Astrocyte (in vitro differentiated cells and primary cell): ENCODE results near the gene PTPRN2. TPM values are rescaled to one million over a fixed set of nuclear protein-coding genes. Genes with fewer than 3 reads are reported as not detected.

Source experiments
- DNase-seq: peaks from one replicate; pipeline ENCODE4 v3.0.0-alpha.2; 2010; ENCODE audit warnings: low read depth
- FAIRE-seq: peaks from 2 replicates; lab custom pipeline; 2011; peaks lifted over from hg19 to GRCh38; lab: Jason Lieb, UNC
- H2AFZ ChIP-seq: 2 replicates; pipeline ENCODE4 v1.6.0; 2012; ENCODE audit warnings: low read depth, low read length, inconsistent platforms
- H3K27ac ChIP-seq: 2 replicates; pipeline ENCODE4 v1.5.1; 2011; ENCODE audit warnings: low read depth, low read length, inconsistent platforms
- H3K27me3 ChIP-seq: 2 replicates; pipeline ENCODE4 v1.6.0; 2011; ENCODE audit warnings: low read length, inconsistent platforms; ENCODE audit not compliant: insufficient read depth
- H3K36me3 ChIP-seq: 2 replicates; pipeline ENCODE4 v1.5.1; 2011; ENCODE audit warnings: low read length, inconsistent platforms; ENCODE audit not compliant: insufficient read depth
- H3K4me1 ChIP-seq: 2 replicates; pipeline ENCODE4 v1.5.1; 2011; ENCODE audit warnings: low read length, inconsistent platforms; ENCODE audit not compliant: insufficient read depth
- H3K4me2 ChIP-seq: 2 replicates; pipeline ENCODE4 v1.6.0; 2012; ENCODE audit warnings: low read length, inconsistent platforms
- H3K4me3 ChIP-seq: 2 replicates; pipeline ENCODE4 v1.5.1; 2011; ENCODE audit warnings: low read depth, mild to moderate bottlenecking, low read length, inconsistent platforms; ENCODE audit not compliant: insufficient read depth
- H3K79me2 ChIP-seq: 2 replicates; pipeline ENCODE4 v1.6.0; 2012; ENCODE audit warnings: mild to moderate bottlenecking, low read length, inconsistent platforms; ENCODE audit not compliant: insufficient read depth
- H3K9ac ChIP-seq: 2 replicates; pipeline ENCODE4 v1.6.0; 2012; ENCODE audit warnings: mild to moderate bottlenecking, low read length, inconsistent platforms
- H3K9me3 ChIP-seq: 2 replicates; pipeline ENCODE4 v1.5.1; 2012; ENCODE audit warnings: low read depth, mild to moderate bottlenecking, low read length, inconsistent platforms; ENCODE audit not compliant: insufficient read depth
- H4K20me1 ChIP-seq: 2 replicates; pipeline ENCODE4 v1.6.0; 2012; ENCODE audit warnings: low read length, inconsistent platforms; ENCODE audit not compliant: insufficient read depth
- H3K27ac Mint-ChIP-seq: one replicate; pipeline ENCODE4 v1.8.0; 2021; ENCODE audit warnings: mild to moderate bottlenecking, mixed read lengths; ENCODE audit not compliant: unreplicated experiment
- H3K27me3 Mint-ChIP-seq: one replicate; pipeline ENCODE4 v1.8.0; 2021; ENCODE audit warnings: low read depth, mixed read lengths; ENCODE audit not compliant: unreplicated experiment
- H3K36me3 Mint-ChIP-seq: one replicate; pipeline ENCODE4 v1.8.0; 2021; ENCODE audit warnings: low read depth, mixed read lengths; ENCODE audit not compliant: unreplicated experiment
- H3K4me1 Mint-ChIP-seq: one replicate; pipeline ENCODE4 v1.8.0; 2021; ENCODE audit warnings: low read depth, mixed read lengths; ENCODE audit not compliant: unreplicated experiment
- H3K4me3 Mint-ChIP-seq: one replicate; pipeline ENCODE4 v1.8.0; 2021; ENCODE audit warnings: mild to moderate bottlenecking, moderate library complexity, mixed read lengths; ENCODE audit not compliant: unreplicated experiment
- H3K9me3 Mint-ChIP-seq: one replicate; pipeline ENCODE4 v1.8.0; 2021; ENCODE audit warnings: mild to moderate bottlenecking, mixed read lengths; ENCODE audit not compliant: unreplicated experiment
- EZH2 ChIP-seq: IDR thresholded peaks from 2 replicates; pipeline ENCODE4 v1.6.1; 2012; ENCODE audit warnings: mild to moderate bottlenecking, low read length, inconsistent platforms; ENCODE audit not compliant: insufficient read depth
- total RNA-seq: library from RNA; stranded (reverse); gene quantifications from 2 replicates; pipeline ENCODE4 v1.2.1, GENCODE V29; 2021
- TF ChIP-seq, protein P1 (sequence below): IDR thresholded peaks from 2 replicates; pipeline ENCODE4 v1.5.1; 2011; ENCODE audit warnings: low read depth, mild to moderate bottlenecking, inconsistent platforms, low read length, moderate library complexity; ENCODE audit not compliant: insufficient read depth

PTPRN2 gene
- total RNA-seq, 1 donor from 2014 or later, result 0.09 TPM

DNA sequence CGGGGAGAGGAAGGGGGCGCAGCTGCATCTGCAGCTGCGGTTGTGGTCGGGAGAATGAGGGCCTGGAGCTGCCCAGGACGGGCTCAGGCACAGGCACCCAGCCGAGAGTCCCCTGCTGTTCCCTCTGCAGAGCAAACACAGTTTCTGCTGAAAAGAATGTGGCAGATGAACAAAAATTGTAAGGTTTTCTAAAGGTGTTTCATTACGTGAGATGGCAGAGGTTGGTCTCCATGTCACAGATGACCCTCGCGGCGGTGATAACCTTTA, 794.6 kb downstream of the PTPRN2 start:
- no peak overlapping the region for H3K4me3 ChIP-seq
- Mint-ChIP-seq H3K36me3 (no peaks in the 10 kb centered on the region), H3K4me1 (no peaks in the 10 kb centered on the region), H3K27me3 (no peaks in the 10 kb centered on the region), H3K4me3 (no peak overlapping the region), H3K9me3 (peaks cover 21% of the 10 kb centered on the region), H3K27ac (no peak overlapping the region)
- H3K4me2 ChIP-seq, result no peak overlapping the region
- H4K20me1 ChIP-seq, result no peaks in the 10 kb centered on the region
- no peaks in the 10 kb centered on the region for H3K27me3 ChIP-seq
- no peaks in the 10 kb centered on the region for H3K36me3 ChIP-seq
- FAIRE-seq, result no peak
- H3K9me3 ChIP-seq, result no peaks in the 10 kb centered on the region
- TF ChIP-seq, protein P1, sequence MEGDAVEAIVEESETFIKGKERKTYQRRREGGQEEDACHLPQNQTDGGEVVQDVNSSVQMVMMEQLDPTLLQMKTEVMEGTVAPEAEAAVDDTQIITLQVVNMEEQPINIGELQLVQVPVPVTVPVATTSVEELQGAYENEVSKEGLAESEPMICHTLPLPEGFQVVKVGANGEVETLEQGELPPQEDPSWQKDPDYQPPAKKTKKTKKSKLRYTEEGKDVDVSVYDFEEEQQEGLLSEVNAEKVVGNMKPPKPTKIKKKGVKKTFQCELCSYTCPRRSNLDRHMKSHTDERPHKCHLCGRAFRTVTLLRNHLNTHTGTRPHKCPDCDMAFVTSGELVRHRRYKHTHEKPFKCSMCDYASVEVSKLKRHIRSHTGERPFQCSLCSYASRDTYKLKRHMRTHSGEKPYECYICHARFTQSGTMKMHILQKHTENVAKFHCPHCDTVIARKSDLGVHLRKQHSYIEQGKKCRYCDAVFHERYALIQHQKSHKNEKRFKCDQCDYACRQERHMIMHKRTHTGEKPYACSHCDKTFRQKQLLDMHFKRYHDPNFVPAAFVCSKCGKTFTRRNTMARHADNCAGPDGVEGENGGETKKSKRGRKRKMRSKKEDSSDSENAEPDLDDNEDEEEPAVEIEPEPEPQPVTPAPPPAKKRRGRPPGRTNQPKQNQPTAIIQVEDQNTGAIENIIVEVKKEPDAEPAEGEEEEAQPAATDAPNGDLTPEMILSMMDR, result no peak
- TF ChIP-seq EZH2, result no peak
- H2AFZ ChIP-seq, result no peak overlapping the region
- H3K27ac ChIP-seq, result no peak overlapping the region
- DNase-seq, result no peak
- no peak overlapping the region for H3K9ac ChIP-seq
- no peaks in the 10 kb centered on the region for H3K4me1 ChIP-seq
- H3K79me2 ChIP-seq, result no peaks in the 10 kb centered on the region

DNA sequence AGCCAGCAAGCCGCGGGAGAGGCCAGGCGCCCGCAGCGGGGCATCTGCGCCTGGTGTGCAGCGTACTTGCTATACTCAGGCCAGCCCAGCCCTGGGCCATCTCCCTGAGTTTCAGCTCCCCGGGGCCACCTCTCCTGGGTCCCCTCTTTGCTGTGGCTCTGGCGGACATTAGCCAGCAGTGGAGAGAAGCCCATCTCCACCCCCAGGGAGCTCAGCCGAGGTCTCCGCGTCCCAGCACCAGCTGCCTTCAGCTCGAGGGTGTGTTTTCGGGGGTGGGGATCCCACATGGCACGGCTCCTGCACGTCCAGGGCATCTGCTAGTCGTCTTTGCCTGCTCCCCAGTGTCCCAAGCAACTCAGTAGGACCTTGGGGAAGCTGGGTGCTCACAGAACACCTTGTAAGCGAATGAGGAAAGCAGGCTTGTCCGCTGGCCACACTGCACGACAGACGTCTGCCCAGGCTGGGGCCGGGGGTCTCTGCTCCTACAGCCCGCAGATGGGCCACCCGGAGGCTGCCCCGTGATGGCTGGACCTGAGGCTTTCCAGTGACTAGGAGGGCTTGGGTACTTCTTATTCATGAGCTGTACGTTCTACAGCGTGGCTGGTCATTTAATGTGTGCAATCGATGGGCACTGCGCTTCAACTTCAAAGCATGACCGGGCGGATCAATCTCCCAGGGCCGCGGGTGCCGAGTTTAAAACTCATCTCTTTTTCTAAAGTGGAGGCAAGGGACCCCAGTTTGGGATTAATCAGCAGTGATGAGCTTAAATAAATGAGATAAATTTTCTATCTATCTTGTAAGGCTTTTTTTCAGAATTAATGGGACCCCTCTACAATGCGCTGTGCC, 795.2 kb downstream of the PTPRN2 start:
- TF ChIP-seq, protein P1, result no peak
- TF ChIP-seq EZH2, result no peak

DNA sequence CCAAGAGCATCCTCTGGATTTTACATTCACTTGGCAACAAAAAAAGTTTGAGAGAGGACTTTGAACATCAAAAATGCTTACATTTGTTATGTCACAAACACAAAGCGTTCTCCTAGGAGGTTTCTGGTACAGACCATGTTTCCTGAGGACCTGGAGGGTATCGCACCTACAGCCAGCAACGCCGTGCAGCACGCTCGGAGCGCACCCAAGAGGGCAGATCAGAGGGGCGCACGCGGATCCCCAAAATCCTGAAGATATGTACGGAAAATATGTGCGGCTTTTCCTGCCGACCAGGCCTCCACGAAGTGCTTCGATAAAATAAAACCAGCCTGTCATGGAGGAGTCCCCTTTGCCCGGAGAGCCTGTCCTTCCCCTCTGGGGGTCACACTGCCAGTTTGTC, 796.0 kb downstream of the PTPRN2 start:
- Histone ChIP-seq H3K27ac (no peak overlapping the region), H2AFZ (no peak overlapping the region), H3K9ac (no peak overlapping the region), H3K9me3 (no peaks in the 10 kb centered on the region), H3K79me2 (no peaks in the 10 kb centered on the region), H3K36me3 (no peaks in the 10 kb centered on the region), H4K20me1 (no peaks in the 10 kb centered on the region), H3K4me1 (no peaks in the 10 kb centered on the region), H3K27me3 (no peaks in the 10 kb centered on the region), H3K4me2 (no peak overlapping the region), H3K4me3 (no peak overlapping the region)
- FAIRE-seq (no peak), DNase-seq (no peak)
- no peaks in the 10 kb centered on the region for H3K36me3 Mint-ChIP-seq
- H3K27ac Mint-ChIP-seq, result no peak overlapping the region
- no peaks in the 10 kb centered on the region for H3K27me3 Mint-ChIP-seq
- no peak overlapping the region for H3K4me3 Mint-ChIP-seq
- H3K4me1 Mint-ChIP-seq, result no peaks in the 10 kb centered on the region
- H3K9me3 Mint-ChIP-seq, result peaks cover 21% of the 10 kb centered on the region
- TF ChIP-seq, protein P1, result no peak
- TF ChIP-seq EZH2, result no peak

More for the DNA sequence above, 795.2 kb downstream of the PTPRN2 start:
- no peak overlapping the region for H3K4me3 ChIP-seq
- FAIRE-seq, result no peak
- peaks cover 21% of the 10 kb centered on the region for H3K9me3 Mint-ChIP-seq
- no peaks in the 10 kb centered on the region for H3K27me3 Mint-ChIP-seq
- no peaks in the 10 kb centered on the region for H3K36me3 ChIP-seq
- H3K27me3 ChIP-seq, result no peaks in the 10 kb centered on the region
- no peaks in the 10 kb centered on the region for H3K4me1 ChIP-seq
- no peak overlapping the region for H3K9ac ChIP-seq
- no peak overlapping the region for H2AFZ ChIP-seq
- DNase-seq, result no peak
- no peak overlapping the region for H3K4me3 Mint-ChIP-seq
- H3K4me2 ChIP-seq, result no peak overlapping the region
- no peak overlapping the region for H3K27ac ChIP-seq
- H3K9me3 ChIP-seq, result no peaks in the 10 kb centered on the region
- no peaks in the 10 kb centered on the region for H3K4me1 Mint-ChIP-seq
- H4K20me1 ChIP-seq, result no peaks in the 10 kb centered on the region
- no peaks in the 10 kb centered on the region for H3K36me3 Mint-ChIP-seq
- no peaks in the 10 kb centered on the region for H3K79me2 ChIP-seq
- H3K27ac Mint-ChIP-seq, result no peak overlapping the region
